NOMO-1 (cell line): ENCODE measurements around the gene BTG2.
"Not testable (repeated sequence)": the region's sequence is repeated elsewhere in the genome, so short reads cannot be mapped to it uniquely, and the experiment has no call there.

Source experiments
- DNase-seq, 2 experiments: peaks; one replicate each; lab custom pipeline; 2025; ENCODE audit not compliant: unreplicated experiment in 2 of 2; lab: John Stamatoyannopoulos, UW

The BTG2 gene

DNA sequence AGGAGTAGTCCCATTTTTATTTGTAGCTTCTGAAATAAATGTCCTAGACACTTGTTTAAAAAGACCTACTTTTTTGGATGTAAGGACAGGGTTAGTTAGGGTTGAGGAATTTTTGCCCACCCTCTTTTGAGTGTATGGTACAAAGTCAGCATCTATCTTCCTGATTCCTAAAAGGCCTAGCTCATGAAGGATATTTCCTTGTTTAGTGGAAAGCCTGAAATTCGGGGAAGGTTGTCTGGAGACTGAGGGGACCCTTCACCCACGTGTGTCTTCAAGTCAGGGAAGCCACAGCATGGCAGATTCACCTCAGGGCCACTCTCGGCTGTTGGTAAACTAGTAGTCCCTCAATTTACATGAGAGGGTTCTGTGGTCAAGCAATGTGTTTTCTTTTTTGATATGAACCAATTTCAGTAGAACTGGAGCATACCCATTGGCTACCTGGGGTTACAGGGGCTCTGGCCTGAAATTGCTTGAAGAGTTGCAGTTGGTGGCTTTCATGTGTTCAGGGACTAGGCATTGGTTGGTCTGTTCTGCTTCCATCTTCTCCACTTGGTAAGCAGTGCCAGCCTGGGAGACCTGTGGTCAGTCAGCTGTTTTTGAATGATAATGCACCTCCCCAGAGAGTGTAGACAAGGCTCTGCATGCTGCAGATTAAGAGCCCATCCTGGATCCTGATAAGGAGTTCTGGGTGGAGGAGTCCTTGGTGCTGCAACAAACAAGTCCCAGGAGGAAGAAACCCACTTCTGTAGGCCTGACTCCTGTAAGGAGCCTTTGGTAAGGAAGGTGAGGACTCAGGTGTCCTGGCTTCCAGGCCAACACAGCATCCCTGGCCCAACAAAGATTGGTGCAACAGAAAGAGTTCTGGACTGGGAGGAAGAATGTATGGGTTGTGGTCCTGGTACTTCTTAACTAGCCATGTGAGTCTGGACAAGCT is 6.3 kb downstream of the BTG2 start:
- DNase-seq, result no peak

DNA sequence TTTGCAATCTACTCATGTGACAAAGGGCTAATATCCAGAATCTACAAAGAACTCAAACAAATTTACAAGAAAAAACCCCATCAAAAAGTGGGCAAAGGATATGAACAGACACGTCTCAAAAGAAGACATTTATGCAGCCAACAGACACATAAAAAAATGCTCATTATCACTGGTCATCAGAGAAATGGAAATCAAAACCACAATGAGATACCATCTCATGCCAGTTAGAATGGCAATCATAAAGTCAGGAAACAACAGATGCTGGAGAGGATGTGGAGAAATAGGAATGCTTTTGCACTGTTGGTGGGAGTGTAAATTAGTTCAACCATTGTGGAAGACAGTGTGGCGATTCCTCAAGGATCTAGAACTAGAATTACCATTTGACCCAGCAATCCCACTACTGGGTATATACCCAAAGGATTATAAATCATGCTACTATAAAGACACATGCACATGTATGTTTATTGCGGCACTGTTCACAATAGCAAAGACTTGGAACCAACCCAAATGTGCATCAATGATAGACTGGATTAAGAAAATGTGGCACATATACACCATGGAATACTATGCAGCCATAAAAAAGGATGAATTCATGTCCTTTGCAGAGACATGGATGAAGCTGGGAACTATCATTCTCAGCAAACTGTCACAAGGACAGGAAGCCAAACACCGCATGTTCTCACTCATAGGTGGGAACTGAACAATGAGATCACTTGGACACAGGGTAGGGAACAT is 8.9 kb downstream of the BTG2 start:
- DNase-seq, result not testable (repeated sequence)

GRCh38 chr1:203316626-203317093 is 11.3 kb downstream of the BTG2 start:
- no peak for DNase-seq

DNA sequence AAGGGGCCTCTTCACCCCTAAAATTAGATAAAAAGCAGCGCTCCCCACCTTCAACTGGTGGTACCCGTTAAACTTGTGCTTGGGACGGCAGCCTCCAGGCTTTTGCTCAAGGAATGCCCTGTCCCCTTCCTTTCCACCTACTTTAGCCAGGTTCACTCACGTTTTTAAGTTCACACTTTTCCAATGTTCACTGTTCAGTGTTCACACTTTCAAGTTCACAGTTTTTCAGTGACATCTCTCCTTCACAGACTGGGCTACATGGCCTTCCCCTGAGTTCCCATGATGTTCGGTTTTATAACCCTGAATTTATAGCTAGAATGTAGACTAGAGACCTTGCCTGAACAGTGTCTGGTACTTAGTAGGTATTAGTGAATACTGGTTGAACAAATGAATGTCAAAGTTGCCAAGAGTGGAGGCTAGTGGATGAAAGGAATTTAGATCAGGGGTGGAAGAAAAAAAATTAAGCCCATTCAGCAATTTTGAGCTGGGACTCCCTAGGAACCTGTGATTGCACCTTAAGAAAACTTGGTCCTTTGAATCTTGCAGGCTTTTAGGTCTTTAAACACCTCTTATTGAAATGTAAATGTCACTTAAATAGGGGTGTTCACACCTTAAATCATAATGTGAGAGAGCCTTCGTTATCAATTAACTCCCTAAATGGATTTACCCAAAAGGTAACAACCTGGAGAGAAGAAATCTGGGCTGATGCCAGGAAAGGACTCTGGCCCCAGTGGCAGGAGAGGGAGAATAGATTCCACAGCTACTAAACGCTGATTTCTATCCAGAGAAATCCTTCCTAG is 12.3 kb downstream of the BTG2 start:
- DNase-seq, result no peak

- no peak for DNase-seq
Observed at GRCh38 chr1:203318229-203318517, 12.9 kb downstream of the BTG2 start.

- DNase-seq, result peak; percentile 74 to 87
Observed at GRCh38 chr1:203320591-203321272, 15.4 kb downstream of the BTG2 start.

GRCh38 chr1:203321273-203322052 is 16.1 kb downstream of the BTG2 start:
- no peak for DNase-seq

DNA sequence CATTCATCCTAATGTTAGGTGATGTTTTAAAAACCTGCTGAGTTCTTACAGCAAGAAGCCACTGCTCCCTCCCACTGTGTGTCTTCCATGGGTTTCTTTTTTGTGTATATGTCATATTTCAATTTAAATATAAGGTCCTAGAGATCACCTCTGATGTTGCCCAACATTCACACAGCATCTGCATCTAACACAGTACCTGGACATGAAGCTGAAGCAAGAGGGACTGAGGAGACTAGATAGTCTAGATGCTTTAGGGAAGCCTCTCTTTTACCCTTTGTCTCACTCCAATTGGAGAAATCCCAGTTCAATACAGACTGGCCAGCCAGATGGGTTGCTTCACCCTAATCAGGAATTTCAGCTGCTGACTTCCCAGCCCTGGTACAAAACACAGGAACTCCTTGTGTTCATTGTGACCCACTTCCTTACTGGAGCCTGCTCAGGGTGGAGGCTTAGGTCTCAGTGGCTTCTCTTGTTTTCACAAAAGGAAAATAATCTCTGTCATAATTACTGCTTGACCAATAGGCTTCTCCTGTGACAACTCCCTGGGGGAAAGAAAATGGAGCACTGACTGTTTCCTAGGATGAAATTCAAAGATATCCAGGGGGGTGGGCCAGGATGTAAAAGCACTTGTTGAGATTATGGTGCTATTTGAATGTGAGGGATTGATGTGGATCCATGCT is 17.3 kb downstream of the BTG2 start:
- DNase-seq, result no peak

- DNase-seq, result no peak
Observed at GRCh38 chr1:203323587-203323986, 18.3 kb downstream of the BTG2 start.

- peak in 1 of 2 experiments; percentile 57 for DNase-seq
Observed at GRCh38 chr1:203324105-203325025, 19.0 kb downstream of the BTG2 start.

GRCh38 chr1:203325026-203325417 is 19.7 kb downstream of the BTG2 start:
- DNase-seq, result peak in 1 of 2 experiments; percentile 38

DNA sequence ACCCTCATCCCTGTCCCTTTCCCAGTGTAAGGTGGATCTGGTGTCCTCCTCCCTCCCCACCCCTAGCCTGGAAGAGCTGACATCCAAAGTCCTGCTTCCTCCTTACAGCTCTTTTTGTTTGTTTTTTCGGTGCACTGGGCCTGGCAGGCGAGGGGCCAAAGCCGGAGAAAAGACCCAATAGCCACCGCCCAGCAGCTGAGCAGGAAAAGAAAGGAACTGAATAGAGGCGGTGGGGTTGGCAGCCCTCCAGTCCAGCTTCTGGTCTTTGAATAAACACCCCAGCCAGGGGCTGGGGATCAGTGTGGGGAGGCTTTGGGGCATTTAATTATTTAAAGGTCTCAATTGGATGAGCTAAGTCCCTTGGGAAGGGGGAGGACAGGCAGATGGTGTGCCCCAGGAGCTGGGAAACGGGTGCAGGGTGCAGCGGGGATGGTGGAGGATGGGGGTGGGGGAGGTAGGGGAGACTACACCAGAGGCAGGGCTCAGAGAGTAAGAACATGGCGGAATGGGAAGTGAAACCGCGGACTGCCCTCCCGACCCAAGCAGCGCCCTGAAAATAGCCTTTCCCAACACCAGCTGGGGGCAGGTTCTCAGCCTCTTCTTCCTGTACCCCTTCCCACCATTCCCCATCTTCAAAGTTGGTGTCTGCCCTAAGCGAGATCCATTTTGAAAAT is 20.2 kb downstream of the BTG2 start:
- peak; percentile 59 to 78 for DNase-seq

GRCh38 chr1:203326830-203327683 is 21.7 kb downstream of the BTG2 start:
- DNase-seq, result peak; percentile 94 to 96

DNA sequence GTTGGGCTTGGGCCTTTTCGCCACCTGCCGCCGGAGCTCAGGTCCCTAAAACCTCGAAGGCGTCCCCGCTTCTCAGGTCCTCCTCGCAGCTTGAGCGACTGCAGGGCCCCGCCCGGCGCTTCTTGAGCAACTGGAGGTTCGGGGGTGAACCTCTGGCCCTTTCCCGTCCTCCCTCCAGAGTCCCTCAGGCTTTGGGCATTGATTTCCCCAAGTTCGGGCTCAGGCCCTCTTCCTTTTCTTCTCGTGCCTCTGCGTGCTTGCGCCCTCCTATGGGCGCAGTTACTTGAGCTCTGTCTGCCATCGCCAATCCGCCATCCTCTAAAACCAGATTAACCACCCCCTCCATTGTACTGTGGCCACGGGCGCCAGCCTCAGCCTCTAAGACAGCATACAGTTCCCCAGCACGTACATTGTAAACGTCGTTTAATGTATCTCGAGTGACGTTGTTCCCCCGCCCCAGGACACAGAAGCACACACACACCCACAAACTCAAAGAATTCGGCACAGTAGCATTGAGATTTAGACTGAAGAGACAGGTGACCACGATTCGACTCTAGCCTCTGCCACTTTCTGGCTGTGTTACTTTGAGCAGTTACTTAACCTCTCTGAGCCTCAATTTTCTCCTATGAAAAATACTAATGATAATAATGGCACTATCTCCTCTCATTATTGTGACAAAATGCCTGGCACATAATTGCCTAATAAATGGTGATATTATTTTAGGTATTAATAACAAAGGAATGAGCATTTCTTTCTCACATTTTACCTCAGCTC is 22.6 kb downstream of the BTG2 start:
- DNase-seq, result peak; percentile 86 to 91

GRCh38 chr1:203328714-203329122 is 23.4 kb downstream of the BTG2 start:
- DNase-seq, result no peak

- DNase-seq, result no peak
Observed at GRCh38 chr1:203331224-203331623, 25.9 kb downstream of the BTG2 start.
